HG03025 (cell line): ENCODE measurements around the gene SCYGR4.
"Not testable (repeated sequence)": the region's sequence is repeated elsewhere in the genome, so short reads cannot be mapped to it uniquely, and the experiment has no call there.

ENCODE experiments used
- ATAC-seq: cut with Tn5 transposase; IDR thresholded peaks from one replicate; pipeline ENCODE4 v1.9.1; 2021; ENCODE audit warnings: mild to moderate bottlenecking, moderate library complexity; ENCODE audit not compliant: unreplicated experiment, low FRiP score

The SCYGR4 gene

GRCh38 chr2:227665189-227665940 is 48.1 kb downstream of the SCYGR4 start:
- no peak for ATAC-seq

GRCh38 chr2:227666631-227667170 is 49.4 kb downstream of the SCYGR4 start, which contains the start of gene SCYGR5:
Gene SCYGR5, plus strand, starts transcription at chr2:227666804. Its CDS starts 0 bp downstream, at chr2:227666804.
- not testable (repeated sequence) for ATAC-seq
